Smooth muscle cell (in vitro differentiated cells): Measurements from ENCODE around the gene COQ5. TPM values are rescaled to one million over a fixed set of nuclear protein-coding genes. Genes with fewer than 3 reads are reported as not detected.

Experiments
- DNase-seq: peaks from one replicate; lab custom pipeline; 2025; ENCODE audit not compliant: unreplicated experiment; lab: John Stamatoyannopoulos, UW
- H2AFZ ChIP-seq: fragments of 200-600 bp; sonication (generic); 2 replicates; pipeline ENCODE4 v1.6.0; 2016; ENCODE audit warnings: antibody characterized with exemption, low read depth, mild to moderate bottlenecking
- H3F3A ChIP-seq: fragments of 200-600 bp; sonication (generic); 2 replicates; pipeline ENCODE4 v1.6.0; 2017; ENCODE audit warnings: antibody characterized with exemption, low read depth
- H3K27ac ChIP-seq: fragments of 200-600 bp; sonication (generic); 2 replicates; pipeline ENCODE4 v1.5.1; 2016; ENCODE audit warnings: low read depth, mild to moderate bottlenecking
- H3K27me3 ChIP-seq: fragments of 200-600 bp; sonication (generic); 2 replicates; pipeline ENCODE4 v1.6.1; 2016; ENCODE audit warnings: low read depth, mild to moderate bottlenecking
- H3K36me3 ChIP-seq: fragments of 200-600 bp; sonication (generic); 2 replicates; pipeline ENCODE4 v1.5.1; 2016; ENCODE audit warnings: low read depth
- H3K4me1 ChIP-seq: fragments of 200-600 bp; sonication (generic); 2 replicates; pipeline ENCODE4 v1.5.1; 2016; ENCODE audit warnings: low read depth
- H3K4me2 ChIP-seq: fragments of 200-600 bp; sonication (generic); 2 replicates; pipeline ENCODE4 v1.6.0; 2016; ENCODE audit warnings: mild to moderate bottlenecking
- H3K4me3 ChIP-seq: fragments of 200-600 bp; sonication (generic); 2 replicates; pipeline ENCODE4 v1.5.1; 2016; ENCODE audit warnings: mild to moderate bottlenecking
- H3K79me2 ChIP-seq: fragments of 200-600 bp; sonication (generic); 2 replicates; pipeline ENCODE4 v1.6.0; 2016; ENCODE audit warnings: low read depth, mild to moderate bottlenecking
- H3K9ac ChIP-seq: fragments of 200-600 bp; sonication (generic); 2 replicates; pipeline ENCODE4 v1.6.0; 2016; ENCODE audit warnings: low read depth
- H3K9me3 ChIP-seq: fragments of 200-600 bp; sonication (generic); replicated peaks from 2 replicates; pipeline ENCODE4 v1.5.1; 2016; ENCODE audit warnings: low read depth
- H4K20me1 ChIP-seq: fragments of 200-600 bp; sonication (generic); 2 replicates; pipeline ENCODE4 v1.6.0; 2016; ENCODE audit warnings: low read depth
- WGBS: methylation state at CpG from one replicate; pipeline ENCODE4 v1.1.7; 2016; ENCODE audit warnings: low lambda C conversion rate; 5-methylcytosine and 5-hydroxymethylcytosine counted together
- polyA plus RNA-seq: library from polyadenylated mRNA; unstranded; fragments of >200 nt; fragmentation: Nextera tagmentation; extraction: Ambion mirVana; gene quantifications from 2 replicates; pipeline ENCODE4 v1.2.1, GENCODE V29; 2016
- total RNA-seq: library from RNA; depleted of rRNA; stranded (reverse); fragments of >200 nt; gene quantifications from 2 replicates; pipeline ENCODE4 v1.2.3, GENCODE V29; 2014
- TF ChIP-seq, protein P1 (sequence below): fragments of 200-600 bp; sonication (generic); IDR thresholded peaks from 2 replicates; pipeline ENCODE4 v1.5.1; 2017; ENCODE audit warnings: borderline replicate concordance, mild to moderate bottlenecking, antibody characterized with exemption; ENCODE audit not compliant: insufficient read depth, poor library complexity, severe bottlenecking

Gene COQ5
- total and polyA plus RNA-seq, 2 experiments from 2014 or later: 32.5 to 46.9 TPM

GRCh38 chr12:120539303-120539702 lies 10.3 kb upstream of the COQ5 start:
- no peak overlapping the region for H2AFZ ChIP-seq
- no peak for DNase-seq
- H3K27me3 ChIP-seq: no peaks in the 10 kb centered on the region
- H4K20me1 ChIP-seq: peaks cover 97% of the 10 kb centered on the region
- TF ChIP-seq, protein P1, sequence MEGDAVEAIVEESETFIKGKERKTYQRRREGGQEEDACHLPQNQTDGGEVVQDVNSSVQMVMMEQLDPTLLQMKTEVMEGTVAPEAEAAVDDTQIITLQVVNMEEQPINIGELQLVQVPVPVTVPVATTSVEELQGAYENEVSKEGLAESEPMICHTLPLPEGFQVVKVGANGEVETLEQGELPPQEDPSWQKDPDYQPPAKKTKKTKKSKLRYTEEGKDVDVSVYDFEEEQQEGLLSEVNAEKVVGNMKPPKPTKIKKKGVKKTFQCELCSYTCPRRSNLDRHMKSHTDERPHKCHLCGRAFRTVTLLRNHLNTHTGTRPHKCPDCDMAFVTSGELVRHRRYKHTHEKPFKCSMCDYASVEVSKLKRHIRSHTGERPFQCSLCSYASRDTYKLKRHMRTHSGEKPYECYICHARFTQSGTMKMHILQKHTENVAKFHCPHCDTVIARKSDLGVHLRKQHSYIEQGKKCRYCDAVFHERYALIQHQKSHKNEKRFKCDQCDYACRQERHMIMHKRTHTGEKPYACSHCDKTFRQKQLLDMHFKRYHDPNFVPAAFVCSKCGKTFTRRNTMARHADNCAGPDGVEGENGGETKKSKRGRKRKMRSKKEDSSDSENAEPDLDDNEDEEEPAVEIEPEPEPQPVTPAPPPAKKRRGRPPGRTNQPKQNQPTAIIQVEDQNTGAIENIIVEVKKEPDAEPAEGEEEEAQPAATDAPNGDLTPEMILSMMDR: no peak
- peak overlapping the region; percentile 60 for H3K27ac ChIP-seq
- no peaks in the 10 kb centered on the region for H3K9me3 ChIP-seq
- no peak overlapping the region for H3K9ac ChIP-seq
- peaks cover 5% of the 10 kb centered on the region for H3F3A ChIP-seq
- H3K4me3 ChIP-seq: no peak overlapping the region
- H3K4me2 ChIP-seq: peak overlapping the region; percentile 91
- H3K36me3 ChIP-seq: no peaks in the 10 kb centered on the region
- peaks cover 29% of the 10 kb centered on the region for H3K4me1 ChIP-seq
- 68% methylated on average over 1 of the region's 1 CpG for WGBS
- peaks cover 100% of the 10 kb centered on the region for H3K79me2 ChIP-seq

- Histone ChIP-seq H2AFZ (no peak overlapping the region), H4K20me1 (peaks cover 89% of the 10 kb centered on the region), H3F3A (peaks cover 5% of the 10 kb centered on the region), H3K9ac (no peak overlapping the region), H3K27ac (peak overlapping the region; percentile 60), H3K4me1 (peaks cover 29% of the 10 kb centered on the region), H3K4me3 (peak overlapping the region; percentile 21), H3K9me3 (no peaks in the 10 kb centered on the region), H3K27me3 (no peaks in the 10 kb centered on the region), H3K36me3 (no peaks in the 10 kb centered on the region), H3K4me2 (peak overlapping the region; percentile 91), H3K79me2 (peaks cover 93% of the 10 kb centered on the region)
- DNase-seq: no peak
- TF ChIP-seq, protein P1: no peak
- WGBS: 76% methylated on average over 6 of the region's 6 CpGs
Measured at GRCh38 chr12:120538281-120539156, 9.6 kb upstream of the COQ5 start.

GRCh38 chr12:120537856-120538220 lies 8.9 kb upstream of the COQ5 start:
- no peak overlapping the region for H2AFZ ChIP-seq
- TF ChIP-seq, protein P1: no peak
- peaks cover 5% of the 10 kb centered on the region for H3F3A ChIP-seq
- no peaks in the 10 kb centered on the region for H3K36me3 ChIP-seq
- peak overlapping the region; percentile 21 for H3K4me3 ChIP-seq
- WGBS: 85% methylated on average over 4 of the region's 4 CpGs
- no peaks in the 10 kb centered on the region for H3K27me3 ChIP-seq
- no peak overlapping the region for H3K9ac ChIP-seq
- H3K9me3 ChIP-seq: no peaks in the 10 kb centered on the region
- no peak for DNase-seq
- peak overlapping the region; percentile 91 for H3K4me2 ChIP-seq
- H3K4me1 ChIP-seq: peaks cover 29% of the 10 kb centered on the region
- peaks cover 82% of the 10 kb centered on the region for H4K20me1 ChIP-seq
- peak overlapping the region; percentile 60 for H3K27ac ChIP-seq
- peaks cover 86% of the 10 kb centered on the region for H3K79me2 ChIP-seq
